Endothelial cell of umbilical vein (primary cell): ENCODE data around the gene TRIM47. TPM values are rescaled to one million over a fixed set of nuclear protein-coding genes. Genes with fewer than 3 reads are reported as not detected.

Experiments
- BruUV-seq: library from RNA; stranded (reverse); fragments of 400-500 nt; replicated peaks from 2 replicates; lab custom pipeline; 2021; lab: Mats Ljungman, UMichigan
- CTCF ChIA-PET: fragments of 300-600, 350-600 bp; sonication (Branson Sonifier 250); formaldehyde crosslinking; loops from one replicate; lab custom pipeline; 2021; ENCODE audit warnings: antibody characterized with exemption, inconsistent platforms; lab: Charles Lee
- POLR2A ChIA-PET: fragments of 300-600, 350-600 bp; sonication (Branson Sonifier 250); formaldehyde crosslinking; loops from one replicate; lab custom pipeline; 2021; ENCODE audit warnings: antibody characterized with exemption, inconsistent platforms; lab: Charles Lee
- DNase-seq: peaks from one replicate; pipeline ENCODE4 v3.0.0-alpha.2; 2011; ENCODE audit warnings: low read depth, low spot score
- FAIRE-seq: peaks from 2 replicates; lab custom pipeline; 2011; peaks lifted over from hg19 to GRCh38; lab: Jason Lieb, UNC
- H2AFZ ChIP-seq: 2 replicates; pipeline ENCODE4 v1.6.0; 2012; ENCODE audit warnings: low read depth, low read length, control low read depth, inconsistent platforms
- H3K27ac ChIP-seq: 2 replicates; pipeline ENCODE4 v1.5.1; 2011; ENCODE audit warnings: low read depth, mild to moderate bottlenecking, control low read depth, low read length, moderate library complexity; ENCODE audit not compliant: insufficient read depth
- H3K27me3 ChIP-seq, 2 experiments: 2 replicates each; pipeline versions ENCODE4 v1.6.0 to v1.6.1; 2011; ENCODE audit warnings: low read length in 2 of 2, mixed read lengths in 1 of 2; ENCODE audit not compliant: control insufficient read depth in 2 of 2, insufficient read depth in 2 of 2
- H3K36me3 ChIP-seq, 2 experiments: 2 replicates in 1 of 2; 3 replicates in 1 of 2; pipeline ENCODE4 v1.5.1; 2011; ENCODE audit warnings: low read length in 2 of 2, mild to moderate bottlenecking in 1 of 2, moderate library complexity in 1 of 2; ENCODE audit not compliant: control insufficient read depth in 2 of 2, insufficient read depth in 2 of 2; ENCODE audit errors: extremely low read depth in 1 of 2
- H3K4me1 ChIP-seq: 3 replicates; pipeline ENCODE4 v1.5.1; 2011; ENCODE audit warnings: mild to moderate bottlenecking, low read length; ENCODE audit not compliant: control insufficient read depth, insufficient read depth; ENCODE audit errors: extremely low read depth
- H3K4me2 ChIP-seq: 2 replicates; pipeline ENCODE4 v1.6.1; 2011; ENCODE audit warnings: low read length, control low read depth, mixed read lengths; ENCODE audit not compliant: insufficient read depth
- H3K4me3 ChIP-seq, 3 experiments: fragments of 200-600 bp in 1 of 3; sonication (generic), shearing (Covaris generic) in 1 of 3; replicated peaks in 1 of 3; 2 replicates each; pipeline ENCODE4 v1.5.1; 2011 to 2016; ENCODE audit warnings: control low read depth in 3 of 3, low read length in 3 of 3, mild to moderate bottlenecking in 2 of 3, inconsistent platforms in 1 of 3, low read depth in 1 of 3, moderate library complexity in 1 of 3; ENCODE audit not compliant: insufficient read depth in 1 of 3
- H3K79me2 ChIP-seq: 2 replicates; pipeline ENCODE4 v1.6.0; 2012; ENCODE audit warnings: low read length, inconsistent platforms; ENCODE audit not compliant: control insufficient read depth, insufficient read depth
- H3K9ac ChIP-seq: replicated peaks from 2 replicates; pipeline ENCODE3; 2011; ENCODE audit warnings: low read length, control low read depth; ENCODE audit not compliant: insufficient read depth; ENCODE audit errors: extremely low read depth
- H3K9me1 ChIP-seq: replicated peaks from 3 replicates; pipeline ENCODE4 v1.6.0; 2011; ENCODE audit warnings: mild to moderate bottlenecking, low read length; ENCODE audit not compliant: control insufficient read depth, insufficient read depth; ENCODE audit errors: extremely low read depth
- H3K9me3 ChIP-seq: replicated peaks from 2 replicates; pipeline ENCODE4 v1.5.1; 2012; ENCODE audit warnings: low read length, inconsistent platforms; ENCODE audit not compliant: control insufficient read depth, insufficient read depth
- H4K20me1 ChIP-seq: replicated peaks from 2 replicates; pipeline ENCODE3; 2011; ENCODE audit warnings: mild to moderate bottlenecking, low read length; ENCODE audit not compliant: control insufficient read depth, insufficient read depth; ENCODE audit errors: extremely low read depth
- CTCF ChIP-seq, 2 donors: IDR thresholded peaks; 1 replicate in 1 of 2; 2 replicates in 1 of 2; pipeline ENCODE4 v1.5.1; 2011; ENCODE audit warnings: low read length in 2 of 2, mild to moderate bottlenecking in 2 of 2, moderate library complexity in 2 of 2, control low read depth in 1 of 2, inconsistent platforms in 1 of 2, low read depth in 1 of 2; ENCODE audit not compliant: insufficient read depth in 1 of 2; ENCODE audit errors: extremely low read depth in 1 of 2
- EZH2 ChIP-seq: IDR thresholded peaks from 2 replicates; pipeline ENCODE4 v1.6.1; 2012; ENCODE audit warnings: borderline replicate concordance, low read depth, mild to moderate bottlenecking, moderate library complexity, low read length, inconsistent platforms; ENCODE audit not compliant: severe bottlenecking
- FOS ChIP-seq: IDR thresholded peaks from 2 replicates; pipeline ENCODE4 v1.6.1; 2011; ENCODE audit warnings: mild to moderate bottlenecking, low read length, moderate library complexity, borderline replicate concordance; ENCODE audit not compliant: insufficient read depth
- GATA2 ChIP-seq: IDR thresholded peaks from 2 replicates; pipeline ENCODE4 v1.7.0; 2011; ENCODE audit warnings: low read depth, mild to moderate bottlenecking, moderate library complexity, mixed read lengths, low read length; ENCODE audit not compliant: insufficient read length, insufficient read depth
- JUN ChIP-seq: IDR thresholded peaks from 2 replicates; pipeline ENCODE4 v1.6.1; 2011; ENCODE audit warnings: borderline replicate concordance, low read depth; ENCODE audit not compliant: insufficient read length, insufficient read depth
- MYC ChIP-seq: IDR thresholded peaks from one replicate; pipeline ENCODE4 v1.6.1; 2011; ENCODE audit warnings: mild to moderate bottlenecking, low read depth, low read length
- POLR2A ChIP-seq: IDR thresholded peaks from 2 replicates; pipeline ENCODE4 v1.6.1; 2012; ENCODE audit warnings: low read depth, mild to moderate bottlenecking, control low read depth, low read length
- POLR2AphosphoS5 ChIP-seq: IDR thresholded peaks from 2 replicates; pipeline ENCODE4 v1.6.1; 2012; ENCODE audit warnings: low read depth, mild to moderate bottlenecking, control low read depth, low read length, moderate library complexity; ENCODE audit not compliant: insufficient read depth
- dilution Hi-C: fragments of 300-500 bp; cut with MboI; formaldehyde crosslinking; loops from one replicate; pipeline ENCODE4 v1.15.0; 2019; ENCODE audit warnings: low sequenced_read_pairs; ENCODE audit not compliant: extremely low pct_ligation_motif_present
- intact Hi-C: fragments of 100-400 bp; cut with micrococcal nuclease; formaldehyde crosslinking; loops from one replicate; pipeline ENCODE4 v1.10.0; 2022
- polyA plus RNA-seq, 4 experiments: library from polyadenylated mRNA; depleted of rRNA in 3 of 4; stranded (reverse) in 3 of 4; unstranded in 1 of 4; fragments of >200 nt; gene quantifications; 2 replicates each; pipeline versions ENCODE4 v1.2.1 to v1.2.3, GENCODE V29; 2011 to 2012; ENCODE audit warnings: missing spikeins in 1 of 4
- total RNA-seq: library from RNA; stranded (reverse); gene quantifications from 2 replicates; pipeline ENCODE4 v1.2.3, GENCODE V29; 2021
- TF ChIP-seq, protein P1 (sequence below): IDR thresholded peaks from 2 replicates; pipeline ENCODE4 v1.6.1; 2011; ENCODE audit not compliant: insufficient read depth, insufficient read length

The TRIM47 gene
- total and polyA plus RNA-seq, 2 donors (not counting 3 experiments of a cell fraction or from before 2014, with no cell fraction given): 67.7 to 75.1 TPM

GRCh38 chr17:75842411-75842810, 36.0 kb downstream of the TRIM47 start:
- H3K4me1 ChIP-seq: peaks cover 30% of the 10 kb centered on the region
- H3K27ac ChIP-seq: no peak overlapping the region
- H3K4me3 ChIP-seq: no peak overlapping the region
- POLR2A ChIA-PET: no interaction called here
- DNase-seq (no peak), FAIRE-seq (no peak)
- no TSS peak for BruUV-seq
- no peaks in the 10 kb centered on the region for H3K9me3 ChIP-seq
- H3K79me2 ChIP-seq: no peaks in the 10 kb centered on the region
- H4K20me1 ChIP-seq: no peaks in the 10 kb centered on the region
- peaks cover 0 to 11% of the 10 kb centered on the region in 2 experiments for H3K36me3 ChIP-seq
- H2AFZ ChIP-seq: no peak overlapping the region
- intact Hi-C loops: no loop called here
- no peaks in the 10 kb centered on the region for H3K9me1 ChIP-seq
- no peaks in the 10 kb centered on the region for H3K27me3 ChIP-seq
- dilution Hi-C loops: no loop called here
- CTCF ChIA-PET: no interaction called here
- no peak overlapping the region for H3K4me2 ChIP-seq
- no peak overlapping the region for H3K9ac ChIP-seq
- TF ChIP-seq EZH2: no peak
- no peak for TF ChIP-seq GATA2
- no peak for TF ChIP-seq POLR2A
- TF ChIP-seq, protein P1, sequence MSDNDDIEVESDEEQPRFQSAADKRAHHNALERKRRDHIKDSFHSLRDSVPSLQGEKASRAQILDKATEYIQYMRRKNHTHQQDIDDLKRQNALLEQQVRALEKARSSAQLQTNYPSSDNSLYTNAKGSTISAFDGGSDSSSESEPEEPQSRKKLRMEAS: no peak
- no peak for TF ChIP-seq FOS
- TF ChIP-seq CTCF (IDR thresholded peaks at IDR 0.05; ENCODE audit: extremely low read depth in 1 of 2, insufficient read depth in 1 of 2, low read depth in 1 of 2, low read length in 2 of 2): no peak
- TF ChIP-seq MYC: no peak
- TF ChIP-seq POLR2AphosphoS5: no peak
- TF ChIP-seq JUN: no peak
